Peyer's patch (tissue), 4 donors: ENCODE results near the gene MRPL48. TPM values are rescaled to one million over a fixed set of nuclear protein-coding genes. Genes with fewer than 3 reads are reported as not detected.
A peak's percentile ranks its signal among the peaks of the same experiment; 100 is the strongest.

ENCODE experiments used
- DNase-seq, 3 donors: peaks; one replicate each; pipeline ENCODE4 v3.0.0-alpha.2; 2017 to 2019
- H3K27ac ChIP-seq, 4 donors: fragments of 200-600 bp; sonication (generic); one replicate each; pipeline ENCODE4 v1.5.1; 2016 to 2019
- H3K27me3 ChIP-seq, 2 donors: fragments of 200-600 bp; sonication (generic); one replicate each; pipeline ENCODE4 v1.5.1; 2019
- H3K36me3 ChIP-seq, 3 donors: fragments of 200-600 bp; sonication (generic); one replicate each; pipeline ENCODE4 v1.5.1; 2016 to 2019
- H3K4me1 ChIP-seq, 4 donors: fragments of 200-600 bp; sonication (generic); one replicate each; pipeline ENCODE4 v1.5.1; 2016 to 2019
- H3K4me3 ChIP-seq, 4 donors: fragments of 200-600 bp; sonication (generic); 1 replicate in 3 of 4; 2 replicates in 1 of 4; pipeline ENCODE4 v1.5.1; 2016 to 2019; ENCODE audit warnings: mild to moderate bottlenecking in 1 of 4
- H3K9me3 ChIP-seq, 4 donors: fragments of 200-600 bp; sonication (generic); one replicate each; pipeline ENCODE4 v1.5.1; 2016 to 2019; ENCODE audit warnings: mild to moderate bottlenecking in 1 of 4
- CTCF ChIP-seq, 6 experiments: fragments of 450-650 bp in 4 of 6; fragments of 200-600 bp in 2 of 6; sonication (generic) in 1 of 6; IDR thresholded peaks; one replicate each; pipeline ENCODE4 v1.5.1; 2017 to 2019; ENCODE audit warnings: antibody characterized with exemption in 6 of 6, mild to moderate bottlenecking in 3 of 6, moderate library complexity in 1 of 6
- POLR2A ChIP-seq, 2 donors: fragments of 450-650 bp; IDR thresholded peaks; one replicate each; pipeline ENCODE4 v1.5.1; 2017; ENCODE audit warnings: antibody characterized with exemption in 2 of 2, mild to moderate bottlenecking in 2 of 2, moderate library complexity in 2 of 2
- total RNA-seq, 4 donors: library from RNA; depleted of rRNA; stranded (reverse); fragments of >200 nt; gene quantifications; one replicate each; pipeline ENCODE4 v1.1.0, GENCODE V29; 2016

MRPL48 gene
- total RNA-seq, 4 donors from 2014 or later: 26.8 to 50.3 (median 33.3) TPM

- no peaks in the 10 kb centered on the region for H3K4me1 ChIP-seq
- no peak overlapping the region for H3K4me3 ChIP-seq
- H3K27ac ChIP-seq: no peak overlapping the region
- TF ChIP-seq CTCF (IDR thresholded peaks at IDR 0.05) (no peak), POLR2A (IDR thresholded peaks at IDR 0.05) (no peak)
- no peaks in the 10 kb centered on the region for H3K9me3 ChIP-seq
- DNase-seq: no peak
- H3K36me3 ChIP-seq: peaks cover 0 to 28% (median 0%) of the 10 kb centered on the region in 3 donors
- H3K27me3 ChIP-seq: no peaks in the 10 kb centered on the region
Observed at GRCh38 chr11:73860202-73860601, 72.5 kb downstream of the MRPL48 start.

- Histone ChIP-seq H3K36me3 (peaks cover 0 to 28% (median 0%) of the 10 kb centered on the region in 3 donors), H3K27ac (no peak overlapping the region), H3K27me3 (no peaks in the 10 kb centered on the region), H3K4me3 (no peak overlapping the region), H3K9me3 (no peaks in the 10 kb centered on the region), H3K4me1 (peaks cover 0 to 6% (median 0%) of the 10 kb centered on the region in 4 donors)
- TF ChIP-seq POLR2A (IDR thresholded peaks at IDR 0.05) (no peak), CTCF (IDR thresholded peaks at IDR 0.05) (no peak)
- DNase-seq: no peak
Observed at GRCh38 chr11:73862986-73863385, 75.3 kb downstream of the MRPL48 start.

- TF ChIP-seq CTCF (IDR thresholded peaks at IDR 0.05) (peak in 1 of 6 experiments; percentile 5), POLR2A (IDR thresholded peaks at IDR 0.05) (no peak)
- Histone ChIP-seq H3K4me3 (no peak overlapping the region), H3K27me3 (no peaks in the 10 kb centered on the region), H3K4me1 (peaks cover 0 to 11% (median 2%) of the 10 kb centered on the region in 4 donors), H3K36me3 (peaks cover 0 to 15% (median 0%) of the 10 kb centered on the region in 3 donors), H3K9me3 (no peaks in the 10 kb centered on the region), H3K27ac (peak overlapping the region in 2 of 4 donors; percentile 69 to 75)
- no peak for DNase-seq
Observed at GRCh38 chr11:73866095-73866579, 78.5 kb downstream of the MRPL48 start.

- Histone ChIP-seq H3K27me3 (no peaks in the 10 kb centered on the region), H3K4me1 (peaks cover 0 to 11% (median 2%) of the 10 kb centered on the region in 4 donors), H3K36me3 (peaks cover 0 to 16% (median 0%) of the 10 kb centered on the region in 3 donors), H3K9me3 (no peaks in the 10 kb centered on the region), H3K27ac (peak overlapping the region in 3 of 4 donors; percentile 8 to 75 (median 69)), H3K4me3 (no peak overlapping the region)
- TF ChIP-seq CTCF (IDR thresholded peaks at IDR 0.05): no peak
- no peak for TF ChIP-seq POLR2A (IDR thresholded peaks at IDR 0.05)
- peak in 1 of 3 donors; percentile 74 for DNase-seq
Observed at GRCh38 chr11:73866586-73866996, 78.9 kb downstream of the MRPL48 start.

GRCh38 chr11:73869332-73869949 is 81.8 kb downstream of the MRPL48 start:
- H3K27ac ChIP-seq: peak overlapping the region in 3 of 4 donors; percentile 3 to 88 (median 73)

More at GRCh38 chr11:73869332-73869949, 81.8 kb downstream of the MRPL48 start:
- Histone ChIP-seq H3K36me3 (peaks cover 0 to 39% (median 0%) of the 10 kb centered on the region in 3 donors), H3K4me3 (no peak overlapping the region), H3K27me3 (no peaks in the 10 kb centered on the region), H3K9me3 (no peaks in the 10 kb centered on the region), H3K4me1 (peaks cover 0 to 12% (median 2%) of the 10 kb centered on the region in 4 donors)
- no peak for TF ChIP-seq CTCF (IDR thresholded peaks at IDR 0.05)
- peak in 1 of 2 donors; percentile 25 for TF ChIP-seq POLR2A (IDR thresholded peaks at IDR 0.05)
- peak in 2 of 3 donors; percentile 79 to 82 for DNase-seq
